Measurements from ENCODE around the gene ZFP90. TPM values are rescaled to one million over a fixed set of nuclear protein-coding genes. Genes with fewer than 3 reads are reported as not detected.

ZFP90 gene
- total and polyA plus RNA-seq, 9 of the 15 experiments (the other 6 are each of a cell fraction or from before 2014, with no cell fraction given): 0.66 to 2.9 (median 2.3) TPM

DNA sequence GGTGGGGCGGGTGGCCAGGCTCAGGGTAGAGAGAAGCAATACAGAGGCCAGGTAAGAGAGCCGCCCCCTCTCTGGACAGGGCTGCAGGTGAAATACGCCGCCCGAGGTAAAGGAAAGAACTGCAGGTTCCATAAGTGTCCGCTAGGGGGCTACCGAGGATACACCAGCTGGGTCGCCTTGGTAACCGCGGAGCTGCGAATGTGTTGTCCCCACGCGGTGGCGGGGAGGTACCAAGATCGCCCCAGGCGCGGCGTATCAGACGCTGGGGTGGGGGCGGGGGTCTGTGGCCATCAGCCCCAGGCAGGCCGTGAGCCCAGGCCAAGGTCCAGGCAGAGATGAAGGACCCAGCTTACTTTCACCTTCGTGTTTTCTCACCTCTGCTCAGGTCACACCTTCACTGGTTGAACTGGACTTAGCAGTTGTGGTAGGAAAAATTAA, 18.4 kb upstream of the ZFP90 start:
- Histone ChIP-seq H2AFZ (ENCODE audit: low read depth, low read length) (0 out of 2 replicates have a peak overlapping the region, but pooled peaks have one; percentile 42), H3K9me1 (ENCODE audit: control insufficient read depth, insufficient read depth, low read length) (no peaks in the 10 kb centered on the region), H3K36me3 (ENCODE audit: control insufficient read depth, insufficient read depth, low read length) (no peaks in the 10 kb centered on the region), H3K9me3 (replicated peaks; ENCODE audit: control insufficient read depth, insufficient read depth, low read depth, low read length) (no peaks in the 10 kb centered on the region), H3K4me1 (replicated peaks in 1 of 2; ENCODE audit: control insufficient read depth in 2 of 2, insufficient read depth in 2 of 2, low read length in 2 of 2) (peaks cover 0 to 5% of the 10 kb centered on the region in 2 experiments; a peak in 2 of 5 replicates), H3K9ac (ENCODE audit: insufficient read depth in 1 of 2, low read depth in 2 of 2, low read length in 2 of 2) (no peak overlapping the region), H3K4me2 (ENCODE audit: insufficient read depth, low read length) (peak overlapping the region; percentile 56), H4K20me1 (replicated peaks; ENCODE audit: control insufficient read depth, insufficient read depth, low read length) (no peaks in the 10 kb centered on the region), H3K27ac (ENCODE audit: extremely low read depth, low read depth, low read length) (no peak overlapping the region), H3K79me2 (ENCODE audit: control insufficient read depth, insufficient read depth, low read length) (no peaks in the 10 kb centered on the region), H3K4me3 (no peak overlapping the region), H3K27me3 (ENCODE audit: control insufficient read depth in 2 of 2, insufficient read depth in 2 of 2, low read length in 2 of 2) (peaks cover 0 to 7% of the 10 kb centered on the region in 2 experiments; a peak in 2 of 5 replicates)
- ChIA-PET CTCF (ENCODE audit: low intra/inter-chr PET ratio) (interaction anchor here (0.6 to 1.6 kb wide), 4 partner anchors 9 to 326 kb away, joined by 3 to 4 read pairs (median 4); no protein-coding TSS in a partner anchor), POLR2A (interaction anchor here (0.6 to 1.4 kb wide), 5 partner anchors 9 to 809 kb away, joined by 3 to 6 read pairs (median 3); no protein-coding TSS in a partner anchor)
- ATAC-seq: peak; percentile 99
- in situ Hi-C loops (cut with MboI): loop anchor here (10.0 kb wide), 2 partner anchors 274 to 594 kb away; no protein-coding TSS in a partner anchor
- peak; percentile 89 to 95 (median 93) for DNase-seq (ENCODE audit: extremely low read depth in 1 of 4, low spot score in 3 of 4)
- WGBS (ENCODE audit: insufficient coverage, low coverage, missing lambda C conversion rate): 4% methylated on average over 18 of the region's 22 CpGs
- intact Hi-C loops (cut with micrococcal nuclease): loop anchor here (10.0 kb wide), 3 partner anchors 384 to 764 kb away; no protein-coding TSS in a partner anchor
- BruUV-seq (replicated peaks): no TSS peak
- FAIRE-seq: peak; percentile 93
- TF ChIP-seq LCOR (CRISPR knock-in tag; IDR thresholded peaks at IDR 0.05) (no peak), HNRNPL (IDR thresholded peaks at IDR 0.05; ENCODE audit: low read depth, low read length) (no peak), RBM39 (optimal IDR thresholded peaks at IDR 0.05; ENCODE audit: low read depth, low read length) (no peak), CTBP1 (IDR thresholded peaks at IDR 0.05; ENCODE audit: borderline replicate concordance) (0 out of 2 replicates have a peak, but pooled peaks have one; percentile 65), EGR1 (conservative IDR thresholded peaks at IDR 0.05) (0 out of 2 replicates have a peak, but pooled peaks have one; percentile 37), MIER1 (IDR thresholded peaks at IDR 0.05; ENCODE audit: low read depth) (no peak), KLF16 (IDR thresholded peaks at IDR 0.05) (peak; percentile 70; the same call in 1 of the 2 replicates), GATAD2A (IDR thresholded peaks at IDR 0.05) (no peak), DACH1 (IDR thresholded peaks at IDR 0.05; ENCODE audit: partially characterized antibody) (peak; percentile 96), GABPB1 (CRISPR knock-in tag; IDR thresholded peaks at IDR 0.05) (no peak), ZNF586 (CRISPR knock-in tag; conservative IDR thresholded peaks at IDR 0.05) (no peak), ARHGAP35 (IDR thresholded peaks at IDR 0.05; ENCODE audit: partially characterized antibody) (no peak)
- TF ChIP-seq, protein P1, sequence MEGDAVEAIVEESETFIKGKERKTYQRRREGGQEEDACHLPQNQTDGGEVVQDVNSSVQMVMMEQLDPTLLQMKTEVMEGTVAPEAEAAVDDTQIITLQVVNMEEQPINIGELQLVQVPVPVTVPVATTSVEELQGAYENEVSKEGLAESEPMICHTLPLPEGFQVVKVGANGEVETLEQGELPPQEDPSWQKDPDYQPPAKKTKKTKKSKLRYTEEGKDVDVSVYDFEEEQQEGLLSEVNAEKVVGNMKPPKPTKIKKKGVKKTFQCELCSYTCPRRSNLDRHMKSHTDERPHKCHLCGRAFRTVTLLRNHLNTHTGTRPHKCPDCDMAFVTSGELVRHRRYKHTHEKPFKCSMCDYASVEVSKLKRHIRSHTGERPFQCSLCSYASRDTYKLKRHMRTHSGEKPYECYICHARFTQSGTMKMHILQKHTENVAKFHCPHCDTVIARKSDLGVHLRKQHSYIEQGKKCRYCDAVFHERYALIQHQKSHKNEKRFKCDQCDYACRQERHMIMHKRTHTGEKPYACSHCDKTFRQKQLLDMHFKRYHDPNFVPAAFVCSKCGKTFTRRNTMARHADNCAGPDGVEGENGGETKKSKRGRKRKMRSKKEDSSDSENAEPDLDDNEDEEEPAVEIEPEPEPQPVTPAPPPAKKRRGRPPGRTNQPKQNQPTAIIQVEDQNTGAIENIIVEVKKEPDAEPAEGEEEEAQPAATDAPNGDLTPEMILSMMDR (IDR thresholded peaks at IDR 0.05 in 2 of 3, conservative IDR thresholded peaks at IDR 0.05 in 1 of 3; ENCODE audit: insufficient read depth in 2 of 3, low read depth in 1 of 3, low read length in 3 of 3): peak; percentile 98 to 100 (median 100)
- TF ChIP-seq, protein P2, sequence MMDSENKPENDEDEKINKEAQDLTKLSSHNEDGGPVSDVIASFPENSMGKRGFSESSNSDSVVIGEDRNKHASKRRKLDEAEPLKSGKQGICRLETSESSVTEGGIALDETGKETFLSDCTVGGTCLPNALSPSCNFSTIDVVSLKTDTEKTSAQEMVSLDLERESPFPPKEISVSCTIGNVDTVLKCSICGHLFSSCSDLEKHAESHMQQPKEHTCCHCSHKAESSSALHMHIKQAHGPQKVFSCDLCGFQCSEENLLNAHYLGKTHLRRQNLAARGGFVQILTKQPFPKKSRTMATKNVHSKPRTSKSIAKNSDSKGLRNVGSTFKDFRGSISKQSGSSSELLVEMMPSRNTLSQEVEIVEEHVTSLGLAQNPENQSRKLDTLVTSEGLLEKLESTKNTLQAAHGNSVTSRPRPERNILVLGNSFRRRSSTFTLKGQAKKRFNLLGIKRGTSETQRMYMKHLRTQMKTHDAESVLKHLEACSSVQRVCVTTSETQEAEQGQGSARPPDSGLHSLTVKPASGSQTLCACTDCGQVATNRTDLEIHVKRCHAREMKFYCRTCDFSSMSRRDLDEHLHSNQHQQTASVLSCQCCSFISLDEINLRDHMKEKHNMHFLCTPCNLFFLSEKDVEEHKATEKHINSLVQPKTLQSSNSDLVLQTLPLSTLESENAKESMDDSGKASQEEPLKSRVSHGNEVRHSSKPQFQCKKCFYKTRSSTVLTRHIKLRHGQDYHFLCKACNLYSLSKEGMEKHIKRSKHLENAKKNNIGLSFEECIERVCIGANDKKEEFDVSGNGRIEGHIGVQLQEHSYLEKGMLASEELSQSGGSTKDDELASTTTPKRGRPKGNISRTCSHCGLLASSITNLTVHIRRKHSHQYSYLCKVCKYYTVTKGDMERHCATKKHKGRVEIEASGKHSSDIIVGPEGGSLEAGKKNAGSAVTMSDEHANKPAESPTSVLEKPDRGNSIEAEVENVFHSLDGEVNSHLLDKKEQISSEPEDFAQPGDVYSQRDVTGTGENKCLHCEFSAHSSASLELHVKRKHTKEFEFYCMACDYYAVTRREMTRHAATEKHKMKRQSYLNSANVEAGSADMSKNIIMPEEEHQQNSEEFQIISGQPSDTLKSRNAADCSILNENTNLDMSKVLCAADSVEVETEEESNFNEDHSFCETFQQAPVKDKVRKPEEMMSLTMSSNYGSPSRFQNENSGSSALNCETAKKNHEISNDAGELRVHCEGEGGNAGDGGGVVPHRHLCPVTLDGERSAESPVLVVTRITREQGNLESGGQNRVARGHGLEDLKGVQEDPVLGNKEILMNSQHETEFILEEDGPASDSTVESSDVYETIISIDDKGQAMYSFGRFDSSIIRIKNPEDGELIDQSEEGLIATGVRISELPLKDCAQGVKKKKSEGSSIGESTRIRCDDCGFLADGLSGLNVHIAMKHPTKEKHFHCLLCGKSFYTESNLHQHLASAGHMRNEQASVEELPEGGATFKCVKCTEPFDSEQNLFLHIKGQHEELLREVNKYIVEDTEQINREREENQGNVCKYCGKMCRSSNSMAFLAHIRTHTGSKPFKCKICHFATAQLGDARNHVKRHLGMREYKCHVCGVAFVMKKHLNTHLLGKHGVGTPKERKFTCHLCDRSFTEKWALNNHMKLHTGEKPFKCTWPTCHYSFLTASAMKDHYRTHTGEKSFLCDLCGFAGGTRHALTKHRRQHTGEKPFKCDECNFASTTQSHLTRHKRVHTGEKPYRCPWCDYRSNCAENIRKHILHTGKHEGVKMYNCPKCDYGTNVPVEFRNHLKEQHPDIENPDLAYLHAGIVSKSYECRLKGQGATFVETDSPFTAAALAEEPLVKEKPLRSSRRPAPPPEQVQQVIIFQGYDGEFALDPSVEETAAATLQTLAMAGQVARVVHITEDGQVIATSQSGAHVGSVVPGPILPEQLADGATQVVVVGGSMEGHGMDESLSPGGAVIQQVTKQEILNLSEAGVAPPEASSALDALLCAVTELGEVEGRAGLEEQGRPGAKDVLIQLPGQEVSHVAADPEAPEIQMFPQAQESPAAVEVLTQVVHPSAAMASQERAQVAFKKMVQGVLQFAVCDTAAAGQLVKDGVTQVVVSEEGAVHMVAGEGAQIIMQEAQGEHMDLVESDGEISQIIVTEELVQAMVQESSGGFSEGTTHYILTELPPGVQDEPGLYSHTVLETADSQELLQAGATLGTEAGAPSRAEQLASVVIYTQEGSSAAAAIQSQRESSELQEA (IDR thresholded peaks at IDR 0.05; ENCODE audit: low read depth): no peak

Data from K562 (cell line).